ENCODE measurements around the gene SFSWAP.

SFSWAP gene

GRCh38 chr12:131840643-131841416, 129.9 kb downstream of the SFSWAP start:
- Histone ChIP-seq H3K4me2 (ENCODE audit: low read length) (no peak overlapping the region), H3K18ac (ENCODE audit: low read length) (no peak overlapping the region), H3K4ac (ENCODE audit: low read depth, low read length) (no peak overlapping the region), H2AK5ac (ENCODE audit: low read length) (no peak overlapping the region), H3K23ac (ENCODE audit: low read length) (no peak overlapping the region), H3K4me3 (ENCODE audit: low read length) (no peak overlapping the region), H2BK15ac (replicated peaks; ENCODE audit: low read depth) (no peak overlapping the region), H4K8ac (ENCODE audit: low read depth, low read length) (no peak overlapping the region), H4K5ac (ENCODE audit: low read length) (no peak overlapping the region), H2BK120ac (ENCODE audit: low read depth, low read length) (no peak overlapping the region), H3K4me1 (ENCODE audit: control insufficient read depth, low read depth, low read length) (no peaks in the 10 kb centered on the region), H3K36me3 (ENCODE audit: control insufficient read depth, insufficient read depth, low read length) (no peaks in the 10 kb centered on the region), H3K27me3 (ENCODE audit: insufficient read depth, low read length, poor library complexity) (no peaks in the 10 kb centered on the region), H2BK5ac (ENCODE audit: low read length) (no peak overlapping the region), H3K79me1 (ENCODE audit: low read length) (no peaks in the 10 kb centered on the region), H3K56ac (ENCODE audit: low read length) (no peak overlapping the region), H3K27ac (ENCODE audit: low read depth, low read length) (no peak overlapping the region), H3K9ac (ENCODE audit: low read length) (no peak overlapping the region), H3K79me2 (ENCODE audit: control insufficient read depth, insufficient read depth, low read length) (no peaks in the 10 kb centered on the region)
- WGBS (ENCODE audit: extremely low coverage, insufficient coverage, low lambda C conversion rate), result no CpG with 5 or more reads among the region's 46 CpGs
- no peak for DNase-seq

GRCh38 chr12:131841547-131841946, 130.7 kb downstream of the SFSWAP start:
- Histone ChIP-seq H3K79me2 (ENCODE audit: control insufficient read depth, insufficient read depth, low read length) (no peaks in the 10 kb centered on the region), H2BK5ac (ENCODE audit: low read length) (no peak overlapping the region), H3K4me2 (ENCODE audit: low read length) (no peak overlapping the region), H3K18ac (ENCODE audit: low read length) (no peak overlapping the region), H3K36me3 (ENCODE audit: control insufficient read depth, insufficient read depth, low read length) (no peaks in the 10 kb centered on the region), H3K27me3 (ENCODE audit: insufficient read depth, low read length, poor library complexity) (no peaks in the 10 kb centered on the region), H2BK120ac (ENCODE audit: low read depth, low read length) (no peak overlapping the region), H3K4ac (ENCODE audit: low read depth, low read length) (no peak overlapping the region), H2BK15ac (replicated peaks; ENCODE audit: low read depth) (no peak overlapping the region), H4K5ac (ENCODE audit: low read length) (no peak overlapping the region), H3K23ac (ENCODE audit: low read length) (no peak overlapping the region), H3K4me3 (ENCODE audit: low read length) (no peak overlapping the region), H3K79me1 (ENCODE audit: low read length) (no peaks in the 10 kb centered on the region), H3K56ac (ENCODE audit: low read length) (no peak overlapping the region), H2AK5ac (ENCODE audit: low read length) (no peak overlapping the region), H3K4me1 (ENCODE audit: control insufficient read depth, low read depth, low read length) (no peaks in the 10 kb centered on the region), H4K8ac (ENCODE audit: low read depth, low read length) (no peak overlapping the region), H3K27ac (ENCODE audit: low read depth, low read length) (no peak overlapping the region), H3K9ac (ENCODE audit: low read length) (no peak overlapping the region)
- DNase-seq, result no peak
- WGBS (ENCODE audit: extremely low coverage, insufficient coverage, low lambda C conversion rate), result no CpG with 5 or more reads among the region's 22 CpGs

GRCh38 chr12:131842169-131842568, 131.3 kb downstream of the SFSWAP start:
- DNase-seq, result no peak
- Histone ChIP-seq H3K18ac (ENCODE audit: low read length) (no peak overlapping the region), H2AK5ac (ENCODE audit: low read length) (no peak overlapping the region), H3K79me1 (ENCODE audit: low read length) (no peaks in the 10 kb centered on the region), H2BK5ac (ENCODE audit: low read length) (no peak overlapping the region), H3K4ac (ENCODE audit: low read depth, low read length) (no peak overlapping the region), H4K5ac (ENCODE audit: low read length) (no peak overlapping the region), H2BK120ac (ENCODE audit: low read depth, low read length) (no peak overlapping the region), H4K8ac (ENCODE audit: low read depth, low read length) (no peak overlapping the region), H3K27me3 (ENCODE audit: insufficient read depth, low read length, poor library complexity) (no peaks in the 10 kb centered on the region), H3K56ac (ENCODE audit: low read length) (no peak overlapping the region), H3K4me3 (ENCODE audit: low read length) (no peak overlapping the region), H3K9ac (ENCODE audit: low read length) (no peak overlapping the region), H3K27ac (ENCODE audit: low read depth, low read length) (no peak overlapping the region), H3K23ac (ENCODE audit: low read length) (no peak overlapping the region), H3K79me2 (ENCODE audit: control insufficient read depth, insufficient read depth, low read length) (no peaks in the 10 kb centered on the region), H3K4me1 (ENCODE audit: control insufficient read depth, low read depth, low read length) (no peaks in the 10 kb centered on the region), H3K4me2 (ENCODE audit: low read length) (no peak overlapping the region), H3K36me3 (ENCODE audit: control insufficient read depth, insufficient read depth, low read length) (no peaks in the 10 kb centered on the region), H2BK15ac (replicated peaks; ENCODE audit: low read depth) (no peak overlapping the region)
- WGBS (ENCODE audit: extremely low coverage, insufficient coverage, low lambda C conversion rate), result no CpG with 5 or more reads among the region's 15 CpGs

- DNase-seq, result no peak
- no peaks in the 10 kb centered on the region for H3K36me3 ChIP-seq (ENCODE audit: control insufficient read depth, insufficient read depth, low read length)
- no peak overlapping the region for H2BK15ac ChIP-seq (replicated peaks; ENCODE audit: low read depth)
- no peak overlapping the region for H3K18ac ChIP-seq (ENCODE audit: low read length)
- no peak overlapping the region for H2AK5ac ChIP-seq (ENCODE audit: low read length)
- no peak overlapping the region for H4K5ac ChIP-seq (ENCODE audit: low read length)
- H3K79me1 ChIP-seq (ENCODE audit: low read length), result no peaks in the 10 kb centered on the region
- no peaks in the 10 kb centered on the region for H3K79me2 ChIP-seq (ENCODE audit: control insufficient read depth, insufficient read depth, low read length)
- no peaks in the 10 kb centered on the region for H3K4me1 ChIP-seq (ENCODE audit: control insufficient read depth, low read depth, low read length)
- H4K8ac ChIP-seq (ENCODE audit: low read depth, low read length), result no peak overlapping the region
- H3K9ac ChIP-seq (ENCODE audit: low read length), result no peak overlapping the region
- H3K4me3 ChIP-seq (ENCODE audit: low read length), result no peak overlapping the region
- WGBS (ENCODE audit: extremely low coverage, insufficient coverage, low lambda C conversion rate), result no CpG with 5 or more reads among the region's 16 CpGs
- no peak overlapping the region for H2BK5ac ChIP-seq (ENCODE audit: low read length)
- no peak overlapping the region for H3K4me2 ChIP-seq (ENCODE audit: low read length)
- H3K27me3 ChIP-seq (ENCODE audit: insufficient read depth, low read length, poor library complexity), result no peaks in the 10 kb centered on the region
- H3K56ac ChIP-seq (ENCODE audit: low read length), result no peak overlapping the region
- no peak overlapping the region for H2BK120ac ChIP-seq (ENCODE audit: low read depth, low read length)
- H3K27ac ChIP-seq (ENCODE audit: low read depth, low read length), result no peak overlapping the region
- no peak overlapping the region for H3K4ac ChIP-seq (ENCODE audit: low read depth, low read length)
- no peak overlapping the region for H3K23ac ChIP-seq (ENCODE audit: low read length)
These were observed 132.6 kb downstream of the SFSWAP start for GRCh38 chr12:131843527-131843926.

- H2AK5ac ChIP-seq (ENCODE audit: low read length), result no peak overlapping the region
- H3K4ac ChIP-seq (ENCODE audit: low read depth, low read length), result no peak overlapping the region
- H3K79me1 ChIP-seq (ENCODE audit: low read length), result no peaks in the 10 kb centered on the region
- H3K79me2 ChIP-seq (ENCODE audit: control insufficient read depth, insufficient read depth, low read length), result no peaks in the 10 kb centered on the region
- H3K9ac ChIP-seq (ENCODE audit: low read length), result no peak overlapping the region
- no peak overlapping the region for H3K4me3 ChIP-seq (ENCODE audit: low read length)
- no peak overlapping the region for H3K23ac ChIP-seq (ENCODE audit: low read length)
- no peak overlapping the region for H2BK15ac ChIP-seq (replicated peaks; ENCODE audit: low read depth)
- H3K27ac ChIP-seq (ENCODE audit: low read depth, low read length), result no peak overlapping the region
- no peak overlapping the region for H4K8ac ChIP-seq (ENCODE audit: low read depth, low read length)
- H3K56ac ChIP-seq (ENCODE audit: low read length), result no peak overlapping the region
- H3K27me3 ChIP-seq (ENCODE audit: insufficient read depth, low read length, poor library complexity), result no peaks in the 10 kb centered on the region
- no peak overlapping the region for H2BK5ac ChIP-seq (ENCODE audit: low read length)
- H4K5ac ChIP-seq (ENCODE audit: low read length), result no peak overlapping the region
- no CpG with 5 or more reads among the region's 11 CpGs for WGBS (ENCODE audit: extremely low coverage, insufficient coverage, low lambda C conversion rate)
- H3K4me1 ChIP-seq (ENCODE audit: control insufficient read depth, low read depth, low read length), result no peaks in the 10 kb centered on the region
- no peak overlapping the region for H3K18ac ChIP-seq (ENCODE audit: low read length)
- no peaks in the 10 kb centered on the region for H3K36me3 ChIP-seq (ENCODE audit: control insufficient read depth, insufficient read depth, low read length)
- H3K4me2 ChIP-seq (ENCODE audit: low read length), result no peak overlapping the region
- H2BK120ac ChIP-seq (ENCODE audit: low read depth, low read length), result no peak overlapping the region
- no peak for DNase-seq
These were observed 133.2 kb downstream of the SFSWAP start for GRCh38 chr12:131844140-131844539.

GRCh38 chr12:131844656-131845055, 133.8 kb downstream of the SFSWAP start:
- Histone ChIP-seq H4K5ac (ENCODE audit: low read length) (no peak overlapping the region), H2BK120ac (ENCODE audit: low read depth, low read length) (no peak overlapping the region), H3K23ac (ENCODE audit: low read length) (no peak overlapping the region), H3K4ac (ENCODE audit: low read depth, low read length) (no peak overlapping the region), H3K27me3 (ENCODE audit: insufficient read depth, low read length, poor library complexity) (no peaks in the 10 kb centered on the region), H3K79me1 (ENCODE audit: low read length) (no peaks in the 10 kb centered on the region), H4K8ac (ENCODE audit: low read depth, low read length) (no peak overlapping the region), H2BK5ac (ENCODE audit: low read length) (no peak overlapping the region), H3K4me2 (ENCODE audit: low read length) (no peak overlapping the region), H3K36me3 (ENCODE audit: control insufficient read depth, insufficient read depth, low read length) (no peaks in the 10 kb centered on the region), H2AK5ac (ENCODE audit: low read length) (no peak overlapping the region), H2BK15ac (replicated peaks; ENCODE audit: low read depth) (no peak overlapping the region), H3K18ac (ENCODE audit: low read length) (no peak overlapping the region), H3K4me1 (ENCODE audit: control insufficient read depth, low read depth, low read length) (no peaks in the 10 kb centered on the region), H3K27ac (ENCODE audit: low read depth, low read length) (no peak overlapping the region), H3K4me3 (ENCODE audit: low read length) (no peak overlapping the region), H3K79me2 (ENCODE audit: control insufficient read depth, insufficient read depth, low read length) (no peaks in the 10 kb centered on the region), H3K56ac (ENCODE audit: low read length) (no peak overlapping the region), H3K9ac (ENCODE audit: low read length) (no peak overlapping the region)
- no peak for DNase-seq
- WGBS (ENCODE audit: extremely low coverage, insufficient coverage, low lambda C conversion rate), result no CpG with 5 or more reads among the region's 25 CpGs

Data from mesendoderm (in vitro differentiated cells).